Gastroesophageal sphincter (tissue), 3 donors: ENCODE data around the gene COLEC12.

Experiments
- CTCF ChIP-seq, 4 experiments: fragments of 200-600 bp in 2 of 4; fragments of 450-650 bp in 2 of 4; sonication (generic) in 1 of 4; IDR thresholded peaks; one replicate each; pipeline ENCODE4 v1.5.1; 2017 to 2019; ENCODE audit warnings: antibody characterized with exemption in 4 of 4, mild to moderate bottlenecking in 2 of 4, moderate library complexity in 2 of 4
- POLR2A ChIP-seq, 2 donors: fragments of 450-650 bp; IDR thresholded peaks; one replicate each; pipeline ENCODE4 v1.6.1; 2017; ENCODE audit warnings: antibody characterized with exemption in 2 of 2, mild to moderate bottlenecking in 2 of 2, moderate library complexity in 1 of 2

- TF ChIP-seq POLR2A (IDR thresholded peaks at IDR 0.05) = no peak
- no peak for TF ChIP-seq CTCF (IDR thresholded peaks at IDR 0.05)
Measured at GRCh38 chr18:422966-423365, 77.5 kb downstream of the COLEC12 start.
